HepG2 (cell line): ENCODE data around the gene RPAP2. TPM values are rescaled to one million over a fixed set of nuclear protein-coding genes. Genes with fewer than 3 reads are reported as not detected.

ENCODE experiments used
- CERS6 ChIP-seq: sonication (generic); formaldehyde crosslinking; IDR thresholded peaks from 2 replicates; pipeline ENCODE4 v1.5.0; 2020; ENCODE audit warnings: missing genetic modification reagents
- FIP1L1 ChIP-seq: fragments of 200-400 bp; formaldehyde crosslinking; IDR thresholded peaks from 2 replicates; pipeline ENCODE4 v1.6.1; 2018; ENCODE audit warnings: low read depth, mild to moderate bottlenecking, low read length, moderate library complexity, borderline replicate concordance; ENCODE audit not compliant: insufficient read depth
- KAT7 ChIP-seq: IDR thresholded peaks from 2 replicates; pipeline ENCODE4 v1.6.1; 2018; ENCODE audit warnings: borderline replicate concordance, missing compliant biosample characterization
- MED1 ChIP-seq: sonication (generic); formaldehyde crosslinking; IDR thresholded peaks from 2 replicates; pipeline ENCODE4 v1.4.0; 2020; ENCODE audit warnings: missing genetic modification reagents
- NFKBIZ ChIP-seq: IDR thresholded peaks from 2 replicates; pipeline ENCODE4 v1.6.1; 2018; ENCODE audit warnings: missing genetic modification reagents, missing compliant biosample characterization
- RARA ChIP-seq: IDR thresholded peaks from 2 replicates; pipeline ENCODE4 v1.6.1; 2016; ENCODE audit warnings: missing genetic modification reagents, missing compliant biosample characterization
- SNAI1 ChIP-seq: sonication (generic); formaldehyde crosslinking; IDR thresholded peaks from 2 replicates; pipeline ENCODE4 v1.5.0; 2020; ENCODE audit warnings: mild to moderate bottlenecking, missing genetic modification reagents, borderline replicate concordance
- SRSF9 ChIP-seq: fragments of 200-400 bp; formaldehyde crosslinking; IDR thresholded peaks from 2 replicates; pipeline ENCODE4 v1.6.1; 2018; ENCODE audit warnings: borderline replicate concordance, mild to moderate bottlenecking, low read depth, low read length; ENCODE audit not compliant: insufficient read depth, poor library complexity, severe bottlenecking
- ZFP91 ChIP-seq: sonication (generic); formaldehyde crosslinking; IDR thresholded peaks from 2 replicates; pipeline ENCODE4 v1.9.0; 2022; ENCODE audit warnings: missing genetic modification reagents, mild to moderate bottlenecking, borderline replicate concordance
- ZNF20 ChIP-seq: sonication (generic); formaldehyde crosslinking; IDR thresholded peaks from 2 replicates; pipeline ENCODE4 v1.4.0; 2020; ENCODE audit warnings: mild to moderate bottlenecking, moderate library complexity, missing genetic modification reagents
- ZNF44 ChIP-seq: sonication (generic); formaldehyde crosslinking; IDR thresholded peaks from 2 replicates; pipeline ENCODE4 v1.5.1; 2020; ENCODE audit warnings: mild to moderate bottlenecking, missing genetic modification reagents
- ZNF780A ChIP-seq: sonication (generic); formaldehyde crosslinking; IDR thresholded peaks from 2 replicates; pipeline ENCODE4 v1.8.0; 2022; ENCODE audit warnings: mild to moderate bottlenecking, missing genetic modification reagents, moderate library complexity
- ZXDC ChIP-seq: sonication (generic); formaldehyde crosslinking; IDR thresholded peaks from 2 replicates; pipeline ENCODE4 v1.5.0; 2020; ENCODE audit warnings: mild to moderate bottlenecking, missing genetic modification reagents
- ZZZ3 ChIP-seq: sonication (generic); formaldehyde crosslinking; IDR thresholded peaks from 2 replicates; pipeline ENCODE4 v1.4.0; 2020; ENCODE audit warnings: missing genetic modification reagents, mild to moderate bottlenecking, borderline replicate concordance
- polyA plus RNA-seq, 8 experiments: library from polyadenylated mRNA; depleted of rRNA in 3 of 8; stranded (reverse) in 7 of 8; unstranded in 1 of 8; fragments of >200 nt; fragmentation: Illumina TruSeq in 4 of 8; extraction: Trizol in 4 of 8; gene quantifications; 2 replicates each; pipeline versions ENCODE4 v1.2.1 to v1.2.3, GENCODE V29; 2011 to 2016; ENCODE audit warnings: low read depth in 4 of 8, missing spikeins in 1 of 8, mixed read lengths in 1 of 8; ENCODE audit not compliant: insufficient read depth in 1 of 8
- total RNA-seq, 5 experiments: library from RNA; depleted of rRNA; stranded (reverse); fragments of >200 nt; fragmentation: Illumina TruSeq; extraction: Trizol; gene quantifications; 2 replicates each; pipeline ENCODE4 v1.2.3, GENCODE V29; 2016; ENCODE audit warnings: low read depth in 1 of 5
- TF ChIP-seq, protein P1 (sequence below): sonication (generic); formaldehyde crosslinking; conservative IDR thresholded peaks from 2 replicates; pipeline ENCODE4 v1.4.0; 2020; ENCODE audit warnings: missing genetic modification reagents
- TF ChIP-seq, protein P2 (sequence below): IDR thresholded peaks from 2 replicates; pipeline ENCODE4 v1.6.1; 2016; ENCODE audit warnings: low read depth, missing genetic modification reagents, missing compliant biosample characterization

The RPAP2 gene
- total and polyA plus RNA-seq, 2 of the 13 experiments (the other 11 are each of a cell fraction or from before 2014, with no cell fraction given) = 10.0 to 34.8 TPM

GRCh38 chr1:92441697-92442342, 143.0 kb downstream of the RPAP2 start (continued):
- TF ChIP-seq ZFP91 = peak; percentile 74
- TF ChIP-seq FIP1L1 = no peak
- peak; percentile 74; the same call in 1 of the 2 replicates for TF ChIP-seq KAT7
- TF ChIP-seq ZXDC = 0 out of 2 replicates have a peak, but pooled peaks have one; percentile 63
- TF ChIP-seq, protein P1, sequence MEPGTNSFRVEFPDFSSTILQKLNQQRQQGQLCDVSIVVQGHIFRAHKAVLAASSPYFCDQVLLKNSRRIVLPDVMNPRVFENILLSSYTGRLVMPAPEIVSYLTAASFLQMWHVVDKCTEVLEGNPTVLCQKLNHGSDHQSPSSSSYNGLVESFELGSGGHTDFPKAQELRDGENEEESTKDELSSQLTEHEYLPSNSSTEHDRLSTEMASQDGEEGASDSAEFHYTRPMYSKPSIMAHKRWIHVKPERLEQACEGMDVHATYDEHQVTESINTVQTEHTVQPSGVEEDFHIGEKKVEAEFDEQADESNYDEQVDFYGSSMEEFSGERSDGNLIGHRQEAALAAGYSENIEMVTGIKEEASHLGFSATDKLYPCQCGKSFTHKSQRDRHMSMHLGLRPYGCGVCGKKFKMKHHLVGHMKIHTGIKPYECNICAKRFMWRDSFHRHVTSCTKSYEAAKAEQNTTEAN (CRISPR knock-in tag) = peak; percentile 68; the same call in 1 of the 2 replicates
- TF ChIP-seq RARA = peak; percentile 60
- TF ChIP-seq ZNF780A (CRISPR knock-in tag) = no peak
- TF ChIP-seq CERS6 (CRISPR knock-in tag) = no peak
- 0 out of 2 replicates have a peak, but pooled peaks have one; percentile 48 for TF ChIP-seq SNAI1 (CRISPR knock-in tag)
- TF ChIP-seq SRSF9 = no peak
- TF ChIP-seq MED1 (CRISPR knock-in tag) = peak; percentile 65
- TF ChIP-seq NFKBIZ (CRISPR knock-in tag) = peak; percentile 89
- TF ChIP-seq, protein P2, sequence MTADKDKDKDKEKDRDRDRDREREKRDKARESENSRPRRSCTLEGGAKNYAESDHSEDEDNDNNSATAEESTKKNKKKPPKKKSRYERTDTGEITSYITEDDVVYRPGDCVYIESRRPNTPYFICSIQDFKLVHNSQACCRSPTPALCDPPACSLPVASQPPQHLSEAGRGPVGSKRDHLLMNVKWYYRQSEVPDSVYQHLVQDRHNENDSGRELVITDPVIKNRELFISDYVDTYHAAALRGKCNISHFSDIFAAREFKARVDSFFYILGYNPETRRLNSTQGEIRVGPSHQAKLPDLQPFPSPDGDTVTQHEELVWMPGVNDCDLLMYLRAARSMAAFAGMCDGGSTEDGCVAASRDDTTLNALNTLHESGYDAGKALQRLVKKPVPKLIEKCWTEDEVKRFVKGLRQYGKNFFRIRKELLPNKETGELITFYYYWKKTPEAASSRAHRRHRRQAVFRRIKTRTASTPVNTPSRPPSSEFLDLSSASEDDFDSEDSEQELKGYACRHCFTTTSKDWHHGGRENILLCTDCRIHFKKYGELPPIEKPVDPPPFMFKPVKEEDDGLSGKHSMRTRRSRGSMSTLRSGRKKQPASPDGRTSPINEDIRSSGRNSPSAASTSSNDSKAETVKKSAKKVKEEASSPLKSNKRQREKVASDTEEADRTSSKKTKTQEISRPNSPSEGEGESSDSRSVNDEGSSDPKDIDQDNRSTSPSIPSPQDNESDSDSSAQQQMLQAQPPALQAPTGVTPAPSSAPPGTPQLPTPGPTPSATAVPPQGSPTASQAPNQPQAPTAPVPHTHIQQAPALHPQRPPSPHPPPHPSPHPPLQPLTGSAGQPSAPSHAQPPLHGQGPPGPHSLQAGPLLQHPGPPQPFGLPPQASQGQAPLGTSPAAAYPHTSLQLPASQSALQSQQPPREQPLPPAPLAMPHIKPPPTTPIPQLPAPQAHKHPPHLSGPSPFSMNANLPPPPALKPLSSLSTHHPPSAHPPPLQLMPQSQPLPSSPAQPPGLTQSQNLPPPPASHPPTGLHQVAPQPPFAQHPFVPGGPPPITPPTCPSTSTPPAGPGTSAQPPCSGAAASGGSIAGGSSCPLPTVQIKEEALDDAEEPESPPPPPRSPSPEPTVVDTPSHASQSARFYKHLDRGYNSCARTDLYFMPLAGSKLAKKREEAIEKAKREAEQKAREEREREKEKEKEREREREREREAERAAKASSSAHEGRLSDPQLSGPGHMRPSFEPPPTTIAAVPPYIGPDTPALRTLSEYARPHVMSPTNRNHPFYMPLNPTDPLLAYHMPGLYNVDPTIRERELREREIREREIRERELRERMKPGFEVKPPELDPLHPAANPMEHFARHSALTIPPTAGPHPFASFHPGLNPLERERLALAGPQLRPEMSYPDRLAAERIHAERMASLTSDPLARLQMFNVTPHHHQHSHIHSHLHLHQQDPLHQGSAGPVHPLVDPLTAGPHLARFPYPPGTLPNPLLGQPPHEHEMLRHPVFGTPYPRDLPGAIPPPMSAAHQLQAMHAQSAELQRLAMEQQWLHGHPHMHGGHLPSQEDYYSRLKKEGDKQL (CRISPR knock-in tag) = peak; percentile 97
- TF ChIP-seq ZZZ3 (CRISPR knock-in tag) = peak; percentile 89; the same call in 1 of the 2 replicates
- peak; percentile 10; the same call in 1 of the 2 replicates for TF ChIP-seq ZNF44 (CRISPR knock-in tag)
- TF ChIP-seq ZNF20 (CRISPR knock-in tag) = no peak
